Spleen (tissue), 11 donors: Measurements from ENCODE around the gene INHBA. TPM values are rescaled to one million over a fixed set of nuclear protein-coding genes. Genes with fewer than 3 reads are reported as not detected.

Experiments
- DNase-seq: peaks from one replicate; pipeline ENCODE4 v3.0.0-alpha.2; 2020
- H3K27ac ChIP-seq, 8 donors: fragments of 200-600 bp; sonication (generic) in 7 of 8; 1 replicate in 4 of 8; 2 replicates in 4 of 8; pipeline versions ENCODE4 v1.5.0 to v1.8.0; 2016 to 2021; ENCODE audit warnings: inconsistent platforms in 4 of 8, mild to moderate bottlenecking in 4 of 8, moderate library complexity in 1 of 8
- H3K27me3 ChIP-seq, 7 donors: fragments of 200-600 bp; sonication (generic) in 6 of 7; replicated peaks in 1 of 7; 1 replicate in 4 of 7; 2 replicates in 3 of 7; pipeline versions ENCODE4 v1.5.0 to v1.8.0; 2016 to 2021; ENCODE audit warnings: inconsistent platforms in 3 of 7, mild to moderate bottlenecking in 1 of 7
- H3K36me3 ChIP-seq, 6 donors: fragments of 200-600 bp; sonication (generic) in 5 of 6; 1 replicate in 4 of 6; 2 replicates in 2 of 6; pipeline versions ENCODE4 v1.5.0 to v1.8.0; 2016 to 2021; ENCODE audit warnings: inconsistent platforms in 2 of 6
- H3K4me1 ChIP-seq, 6 donors: fragments of 200-600 bp; sonication (generic) in 5 of 6; 1 replicate in 3 of 6; 2 replicates in 3 of 6; pipeline versions ENCODE4 v1.5.0 to v1.8.0; 2016 to 2021; ENCODE audit warnings: inconsistent platforms in 3 of 6
- H3K4me3 ChIP-seq, 8 donors: fragments of 200-600 bp; sonication (generic) in 7 of 8; 1 replicate in 4 of 8; 2 replicates in 4 of 8; pipeline versions ENCODE4 v1.5.0 to v1.8.0; 2016 to 2021; ENCODE audit warnings: inconsistent platforms in 4 of 8, mild to moderate bottlenecking in 4 of 8, moderate library complexity in 2 of 8
- H3K9me3 ChIP-seq, 8 donors: fragments of 200-600 bp; sonication (generic) in 7 of 8; 1 replicate in 4 of 8; 2 replicates in 4 of 8; pipeline versions ENCODE4 v1.5.0 to v1.8.0; 2016 to 2021; ENCODE audit warnings: inconsistent platforms in 4 of 8
- CTCF ChIP-seq, 11 experiments: fragments of 200-600 bp in 7 of 11; fragments of 450-650 bp in 4 of 11; sonication (generic) in 4 of 11; IDR thresholded peaks in 8 of 11; conservative IDR thresholded peaks in 3 of 11; 1 replicate in 7 of 11; 2 replicates in 4 of 11; pipeline versions ENCODE4 v1.4.0 to v1.8.0; 2016 to 2021; ENCODE audit warnings: antibody characterized with exemption in 11 of 11, inconsistent platforms in 4 of 11, mild to moderate bottlenecking in 1 of 11
- POLR2A ChIP-seq, 3 donors: fragments of 450-650 bp; IDR thresholded peaks; one replicate each; pipeline ENCODE4 v1.5.1; 2017; ENCODE audit warnings: antibody characterized with exemption in 3 of 3, mild to moderate bottlenecking in 1 of 3
- POLR2AphosphoS5 ChIP-seq, 3 donors: sonication (generic); formaldehyde crosslinking; IDR thresholded peaks; one replicate each; pipeline ENCODE4 v1.5.1; 2017; ENCODE audit warnings: antibody characterized with exemption in 3 of 3
- WGBS, 5 donors: extraction: QIAGEN DNeasy Blood & Tissue Kit in 3 of 5; methylation state at CpG; one replicate each; pipeline versions ENCODE4 v1.1.5 to v1.1.7; 2013 to 2018; 5-methylcytosine and 5-hydroxymethylcytosine counted together
- intact Hi-C: fragments of 100-400 bp; cut with DNase I; formaldehyde crosslinking; loops from one replicate; pipeline ENCODE4 v1.15.0; 2023; ENCODE audit warnings: low total_unique reads
- polyA plus RNA-seq, 3 donors: library from polyadenylated mRNA; stranded (reverse); fragments of 200-250 nt; gene quantifications; one replicate each; pipeline ENCODE4 v1.2.1, GENCODE V29; 2013
- total RNA-seq, 7 donors: library from RNA; depleted of rRNA in 3 of 7; stranded (reverse); fragments of >200 nt in 3 of 7; fragmentation: NEBNext Ultra II Directional in 4 of 7; extraction: Animal tissue kit (Norgen Biotek cat#: 25700) in 4 of 7; gene quantifications; one replicate each; pipeline versions ENCODE4 v1.1.0 to v1.2.1, GENCODE V29; 2016 to 2021
- donor health status: healthy with polysubstance abuse.
- donor health status: DM: no; HTN: no; CAD: no; lungs with moderate emphysema.
- donor health status: DM: no; HTN: no; CAD: no.
- donor health status: Bipolar disorder and iron deficiency.
- donor health status: healthy.
- donor health status: DM: no; HTN: no; CAD: no.
- donor health status: DM: yes; HTN: yes; CAD: no.

Gene INHBA
- total and polyA plus RNA-seq, 10 donors: 0.15 to 3.9 (median 0.40) TPM

DNA sequence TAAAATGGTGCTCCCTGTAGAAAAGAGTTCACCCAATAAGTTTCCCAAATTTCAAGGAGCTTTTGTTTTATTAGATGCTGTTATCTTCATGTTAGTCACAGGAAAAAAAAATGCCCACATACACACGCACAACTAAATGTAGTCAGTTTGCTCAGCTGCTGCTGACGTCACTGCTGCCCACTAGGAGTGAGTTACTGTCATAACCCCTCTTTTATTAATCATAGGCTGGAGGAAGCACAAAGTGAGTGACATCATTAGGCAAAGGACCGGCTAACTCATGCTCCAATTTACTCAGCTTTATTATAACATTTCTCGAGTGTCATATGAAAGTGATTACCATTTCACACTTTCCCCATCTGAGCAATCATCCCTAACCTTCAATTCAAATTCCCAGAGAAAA is 6.7 kb upstream of the INHBA start:
- no peaks in the 10 kb centered on the region for H3K9me3 ChIP-seq
- no peaks in the 10 kb centered on the region for H3K36me3 ChIP-seq
- H3K4me1 ChIP-seq: peaks cover 6 to 21% (median 13%) of the 10 kb centered on the region in 6 donors
- no peak overlapping the region for H3K27ac ChIP-seq
- no peak for TF ChIP-seq POLR2A (IDR thresholded peaks at IDR 0.05)
- no peak overlapping the region for H3K4me3 ChIP-seq
- H3K27me3 ChIP-seq: no peaks in the 10 kb centered on the region
- DNase-seq: no peak
- intact Hi-C loops: no loop called here
- 56 to 77% (median 68%) methylated on average over 4 of the region's 4 CpGs for WGBS, 5 donors

- Histone ChIP-seq H3K36me3 (no peaks in the 10 kb centered on the region), H3K9me3 (no peaks in the 10 kb centered on the region), H3K4me1 (peaks cover 6 to 29% (median 13%) of the 10 kb centered on the region in 6 donors), H3K4me3 (no peak overlapping the region), H3K27me3 (no peaks in the 10 kb centered on the region), H3K27ac (no peak overlapping the region)
- WGBS, 5 donors: 55 to 75% (median 67%) methylated on average over 8 of the region's 8 CpGs
- intact Hi-C loops: no loop called here
- TF ChIP-seq POLR2A (IDR thresholded peaks at IDR 0.05) (no peak), CTCF (IDR thresholded peaks at IDR 0.05 in 8 of 11, conservative IDR thresholded peaks at IDR 0.05 in 3 of 11) (no peak), POLR2AphosphoS5 (IDR thresholded peaks at IDR 0.05) (no peak)
- no peak for DNase-seq
Observed at GRCh38 chr7:41708581-41709358, 5.9 kb upstream of the INHBA start.

GRCh38 chr7:41706228-41706930 is 3.5 kb upstream of the INHBA start:
- Histone ChIP-seq H3K27me3 (peaks cover 0 to 5% (median 0%) of the 10 kb centered on the region in 7 donors), H3K9me3 (no peaks in the 10 kb centered on the region), H3K4me3 (peak overlapping the region in 2 of 8 donors; percentile 51 to 71), H3K27ac (no peak overlapping the region), H3K36me3 (no peaks in the 10 kb centered on the region), H3K4me1 (peaks cover 6 to 32% (median 13%) of the 10 kb centered on the region in 6 donors)
- TF ChIP-seq POLR2AphosphoS5 (IDR thresholded peaks at IDR 0.05): no peak
- no peak for TF ChIP-seq CTCF (IDR thresholded peaks at IDR 0.05 in 8 of 11, conservative IDR thresholded peaks at IDR 0.05 in 3 of 11)
- no peak for TF ChIP-seq POLR2A (IDR thresholded peaks at IDR 0.05)
- intact Hi-C loops: no loop called here
- WGBS, 5 donors: 83 to 90% (median 85%) methylated on average over 18 of the region's 18 CpGs
- no peak for DNase-seq

GRCh38 chr7:41705109-41705901 is 2.4 kb upstream of the INHBA start:
- Histone ChIP-seq H3K27ac (peak overlapping the region; percentile 21 to 85 (median 71)), H3K27me3 (peaks cover 0 to 14% (median 4%) of the 10 kb centered on the region in 7 donors), H3K36me3 (no peaks in the 10 kb centered on the region), H3K9me3 (no peaks in the 10 kb centered on the region), H3K4me3 (peak overlapping the region; percentile 35 to 71 (median 50)), H3K4me1 (peaks cover 6 to 43% (median 13%) of the 10 kb centered on the region in 6 donors)
- intact Hi-C loops: no loop called here
- peak; percentile 97 for DNase-seq
- 1 to 3% (median 2%) methylated on average over 42 of the region's 42 CpGs for WGBS, 5 donors
- peak in 2 of 3 donors; percentile 64 to 75 for TF ChIP-seq POLR2AphosphoS5 (IDR thresholded peaks at IDR 0.05)
- peak; percentile 35 to 80 (median 65) for TF ChIP-seq CTCF (IDR thresholded peaks at IDR 0.05 in 8 of 11, conservative IDR thresholded peaks at IDR 0.05 in 3 of 11)
- no peak for TF ChIP-seq POLR2A (IDR thresholded peaks at IDR 0.05)
